SK-N-SH treated with all-trans-retinoic acid at 6 μM for 48 hours (cell line): ENCODE measurements around the gene PCDHGA9.

Experiments used
- ATAC-seq: fragments of 200-7000 bp; cut with Tn5 transposase; 3 replicates; pipeline ENCODE4 v1.9.1; 2020; ENCODE audit warnings: mild to moderate bottlenecking, moderate library complexity
- ARNTL ChIP-seq: fragments of 450-650 bp; formaldehyde crosslinking; IDR thresholded peaks from 2 replicates; pipeline ENCODE4 v1.5.0; 2020; ENCODE audit warnings: low read depth, mild to moderate bottlenecking, moderate library complexity, borderline replicate concordance
- BACH2 ChIP-seq: fragments of 250-450 bp; sonication (Bioruptor Pico); IDR thresholded peaks from 2 replicates; pipeline ENCODE4 v1.9.0; 2021; ENCODE audit warnings: mild to moderate bottlenecking, borderline replicate concordance
- CSDC2 ChIP-seq: fragments of 250-450 bp; sonication (Bioruptor Pico); IDR thresholded peaks from 2 replicates; pipeline ENCODE4 v1.5.0; 2020; ENCODE audit warnings: mild to moderate bottlenecking, moderate library complexity
- ESRRG ChIP-seq: fragments of 250-450 bp; sonication (Bioruptor Pico); IDR thresholded peaks from 2 replicates; pipeline ENCODE4 v1.6.1; 2021; ENCODE audit warnings: mild to moderate bottlenecking
- GLIS3 ChIP-seq: fragments of 250-450 bp; sonication (Bioruptor Pico); IDR thresholded peaks from 2 replicates; pipeline ENCODE4 v1.5.0; 2020; ENCODE audit warnings: mild to moderate bottlenecking, moderate library complexity
- ISL1 ChIP-seq: fragments of 250-450 bp; sonication (Bioruptor Pico); IDR thresholded peaks from 2 replicates; pipeline ENCODE4 v2.1.2; 2022; ENCODE audit warnings: mild to moderate bottlenecking, moderate library complexity
- OSR1 ChIP-seq: fragments of 250-450 bp; sonication (Bioruptor Pico); IDR thresholded peaks from 2 replicates; pipeline ENCODE4 v1.8.0; 2022; ENCODE audit warnings: moderate library complexity, mild to moderate bottlenecking, inconsistent platforms
- PPARA ChIP-seq: fragments of 250-450 bp; sonication (Bioruptor Pico); IDR thresholded peaks from 2 replicates; pipeline ENCODE4 v1.5.0; 2020; ENCODE audit warnings: mild to moderate bottlenecking, borderline replicate concordance
- RARB ChIP-seq: fragments of 250-450 bp; sonication (Bioruptor Pico); IDR thresholded peaks from 2 replicates; pipeline ENCODE4 v1.8.0; 2021; ENCODE audit warnings: mild to moderate bottlenecking, moderate library complexity
- SNAI2 ChIP-seq: fragments of 250-450 bp; sonication (Bioruptor Pico); IDR thresholded peaks from 2 replicates; pipeline ENCODE4 v1.5.0; 2020; ENCODE audit warnings: mild to moderate bottlenecking, moderate library complexity
- TCF4 ChIP-seq: fragments of 250-450 bp; sonication (Bioruptor Pico); IDR thresholded peaks from 2 replicates; pipeline ENCODE4 v1.8.0; 2021; ENCODE audit warnings: mild to moderate bottlenecking, moderate library complexity, borderline replicate concordance
- TOX ChIP-seq: fragments of 250-450 bp; sonication (Bioruptor Pico); IDR thresholded peaks from 2 replicates; pipeline ENCODE4 v1.8.0; 2021; ENCODE audit warnings: mild to moderate bottlenecking, moderate library complexity, borderline replicate concordance
- ZC3H10 ChIP-seq: fragments of 250-450 bp; sonication (Bioruptor Pico); IDR thresholded peaks from 2 replicates; pipeline ENCODE4 v1.5.1; 2021; ENCODE audit warnings: mild to moderate bottlenecking, moderate library complexity
- ZFP3 ChIP-seq: fragments of 250-450 bp; sonication (Bioruptor Pico); IDR thresholded peaks from 2 replicates; pipeline ENCODE4 v1.5.0; 2020; ENCODE audit warnings: mild to moderate bottlenecking, moderate library complexity
- ZFP30 ChIP-seq: fragments of 450-650 bp; formaldehyde crosslinking; IDR thresholded peaks from 2 replicates; pipeline ENCODE4 v1.5.0; 2022; ENCODE audit warnings: mild to moderate bottlenecking, moderate library complexity
- ZNF565 ChIP-seq: fragments of 450-650 bp; formaldehyde crosslinking; conservative IDR thresholded peaks from 2 replicates; pipeline ENCODE4 v1.5.0; 2020; ENCODE audit warnings: low read depth, mild to moderate bottlenecking, moderate library complexity
- ZNF70 ChIP-seq: fragments of 450-650 bp; formaldehyde crosslinking; IDR thresholded peaks from 2 replicates; pipeline ENCODE4 v1.5.0; 2020; ENCODE audit warnings: mild to moderate bottlenecking, moderate library complexity
- TF ChIP-seq, protein P1 (sequence below): fragments of 250-450 bp; sonication (Bioruptor Pico); IDR thresholded peaks from 2 replicates; pipeline ENCODE4 v1.5.1; 2020; ENCODE audit warnings: low read depth, mild to moderate bottlenecking, moderate library complexity
- TF ChIP-seq, protein P2 (sequence below): fragments of 250-450 bp; sonication (Bioruptor Pico); IDR thresholded peaks from 2 replicates; pipeline ENCODE4 v1.5.1; 2021; ENCODE audit warnings: mild to moderate bottlenecking, moderate library complexity
- TF ChIP-seq, protein P3 (sequence below): fragments of 250-450 bp; sonication (Bioruptor Pico); IDR thresholded peaks from 2 replicates; pipeline ENCODE4 v1.8.0; 2020; ENCODE audit warnings: mild to moderate bottlenecking, moderate library complexity, borderline replicate concordance
- TF ChIP-seq, protein P4 (sequence below): fragments of 250-450 bp; sonication (Bioruptor Pico); IDR thresholded peaks from 2 replicates; pipeline ENCODE4 v1.8.0; 2021; ENCODE audit warnings: low read depth, mild to moderate bottlenecking, moderate library complexity, borderline replicate concordance

PCDHGA9 gene

DNA sequence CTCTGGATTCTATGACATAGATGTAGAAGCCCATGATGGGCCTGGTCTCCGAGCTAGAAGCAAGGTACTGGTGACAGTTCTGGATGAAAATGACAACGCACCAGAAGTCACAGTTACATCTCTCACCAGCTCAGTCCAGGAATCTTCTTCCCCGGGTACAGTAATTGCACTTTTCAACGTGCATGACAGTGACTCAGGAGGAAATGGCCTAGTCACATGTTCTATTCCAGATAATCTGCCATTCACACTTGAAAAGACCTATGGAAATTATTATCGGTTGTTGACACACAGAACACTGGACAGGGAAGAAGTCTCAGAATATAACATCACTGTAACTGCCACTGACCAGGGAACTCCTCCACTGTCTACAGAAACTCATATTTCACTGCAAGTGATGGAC, 46.4 kb upstream of the PCDHGA9 start (continued):
- TF ChIP-seq, protein P1, sequence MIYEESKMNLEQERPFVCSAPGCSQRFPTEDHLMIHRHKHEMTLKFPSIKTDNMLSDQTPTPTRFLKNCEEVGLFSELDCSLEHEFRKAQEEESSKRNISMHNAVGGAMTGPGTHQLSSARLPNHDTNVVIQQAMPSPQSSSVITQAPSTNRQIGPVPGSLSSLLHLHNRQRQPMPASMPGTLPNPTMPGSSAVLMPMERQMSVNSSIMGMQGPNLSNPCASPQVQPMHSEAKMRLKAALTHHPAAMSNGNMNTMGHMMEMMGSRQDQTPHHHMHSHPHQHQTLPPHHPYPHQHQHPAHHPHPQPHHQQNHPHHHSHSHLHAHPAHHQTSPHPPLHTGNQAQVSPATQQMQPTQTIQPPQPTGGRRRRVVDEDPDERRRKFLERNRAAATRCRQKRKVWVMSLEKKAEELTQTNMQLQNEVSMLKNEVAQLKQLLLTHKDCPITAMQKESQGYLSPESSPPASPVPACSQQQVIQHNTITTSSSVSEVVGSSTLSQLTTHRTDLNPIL (CRISPR knock-in tag), result no peak
- TF ChIP-seq ZC3H10 (CRISPR knock-in tag), result no peak
- no peak for TF ChIP-seq TOX (CRISPR knock-in tag)
- TF ChIP-seq, protein P2, sequence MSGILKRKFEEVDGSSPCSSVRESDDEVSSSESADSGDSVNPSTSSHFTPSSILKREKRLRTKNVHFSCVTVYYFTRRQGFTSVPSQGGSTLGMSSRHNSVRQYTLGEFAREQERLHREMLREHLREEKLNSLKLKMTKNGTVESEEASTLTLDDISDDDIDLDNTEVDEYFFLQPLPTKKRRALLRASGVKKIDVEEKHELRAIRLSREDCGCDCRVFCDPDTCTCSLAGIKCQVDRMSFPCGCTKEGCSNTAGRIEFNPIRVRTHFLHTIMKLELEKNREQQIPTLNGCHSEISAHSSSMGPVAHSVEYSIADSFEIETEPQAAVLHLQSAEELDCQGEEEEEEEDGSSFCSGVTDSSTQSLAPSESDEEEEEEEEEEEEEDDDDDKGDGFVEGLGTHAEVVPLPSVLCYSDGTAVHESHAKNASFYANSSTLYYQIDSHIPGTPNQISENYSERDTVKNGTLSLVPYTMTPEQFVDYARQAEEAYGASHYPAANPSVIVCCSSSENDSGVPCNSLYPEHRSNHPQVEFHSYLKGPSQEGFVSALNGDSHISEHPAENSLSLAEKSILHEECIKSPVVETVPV (CRISPR knock-in tag), result no peak
- TF ChIP-seq, all 23 proteins: peak for 0

DNA sequence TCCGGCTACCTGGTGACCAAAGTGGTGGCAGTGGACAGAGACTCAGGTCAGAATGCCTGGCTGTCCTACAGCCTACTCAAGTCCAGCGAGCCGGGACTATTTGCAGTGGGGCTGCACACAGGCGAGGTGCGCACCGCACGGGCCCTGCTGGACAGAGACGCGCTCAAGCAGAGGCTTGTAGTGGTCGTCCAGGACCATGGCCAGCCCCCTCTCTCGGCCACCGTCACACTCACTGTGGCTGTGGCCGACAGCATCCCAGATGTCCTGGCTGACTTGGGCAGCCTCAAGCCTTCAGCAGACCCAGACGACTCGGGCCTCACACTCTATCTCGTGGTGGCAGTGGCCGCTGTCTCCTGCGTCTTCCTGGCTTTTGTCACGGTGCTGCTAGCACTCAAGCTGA, 45.6 kb upstream of the PCDHGA9 start:
- no peak for ATAC-seq
- TF ChIP-seq ZFP3 (CRISPR knock-in tag) (no peak), OSR1 (CRISPR knock-in tag) (no peak), RARB (CRISPR knock-in tag) (no peak), GLIS3 (no peak), PPARA (CRISPR knock-in tag) (no peak), ARNTL (CRISPR knock-in tag) (no peak), ISL1 (CRISPR knock-in tag) (no peak), TOX (CRISPR knock-in tag) (no peak), SNAI2 (no peak), ZFP30 (no peak), TCF4 (CRISPR knock-in tag) (no peak), CSDC2 (CRISPR knock-in tag) (no peak), ZNF565 (CRISPR knock-in tag) (no peak), ZC3H10 (CRISPR knock-in tag) (no peak), ESRRG (CRISPR knock-in tag) (no peak), ZNF70 (CRISPR knock-in tag) (no peak)
- TF ChIP-seq, protein P1 (CRISPR knock-in tag), result no peak
- TF ChIP-seq, protein P3, sequence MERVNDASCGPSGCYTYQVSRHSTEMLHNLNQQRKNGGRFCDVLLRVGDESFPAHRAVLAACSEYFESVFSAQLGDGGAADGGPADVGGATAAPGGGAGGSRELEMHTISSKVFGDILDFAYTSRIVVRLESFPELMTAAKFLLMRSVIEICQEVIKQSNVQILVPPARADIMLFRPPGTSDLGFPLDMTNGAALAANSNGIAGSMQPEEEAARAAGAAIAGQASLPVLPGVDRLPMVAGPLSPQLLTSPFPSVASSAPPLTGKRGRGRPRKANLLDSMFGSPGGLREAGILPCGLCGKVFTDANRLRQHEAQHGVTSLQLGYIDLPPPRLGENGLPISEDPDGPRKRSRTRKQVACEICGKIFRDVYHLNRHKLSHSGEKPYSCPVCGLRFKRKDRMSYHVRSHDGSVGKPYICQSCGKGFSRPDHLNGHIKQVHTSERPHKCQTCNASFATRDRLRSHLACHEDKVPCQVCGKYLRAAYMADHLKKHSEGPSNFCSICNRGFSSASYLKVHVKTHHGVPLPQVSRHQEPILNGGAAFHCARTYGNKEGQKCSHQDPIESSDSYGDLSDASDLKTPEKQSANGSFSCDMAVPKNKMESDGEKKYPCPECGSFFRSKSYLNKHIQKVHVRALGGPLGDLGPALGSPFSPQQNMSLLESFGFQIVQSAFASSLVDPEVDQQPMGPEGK, result no peak
- TF ChIP-seq, protein P2 (CRISPR knock-in tag), result no peak
- TF ChIP-seq, all 23 proteins: peak for 0

DNA sequence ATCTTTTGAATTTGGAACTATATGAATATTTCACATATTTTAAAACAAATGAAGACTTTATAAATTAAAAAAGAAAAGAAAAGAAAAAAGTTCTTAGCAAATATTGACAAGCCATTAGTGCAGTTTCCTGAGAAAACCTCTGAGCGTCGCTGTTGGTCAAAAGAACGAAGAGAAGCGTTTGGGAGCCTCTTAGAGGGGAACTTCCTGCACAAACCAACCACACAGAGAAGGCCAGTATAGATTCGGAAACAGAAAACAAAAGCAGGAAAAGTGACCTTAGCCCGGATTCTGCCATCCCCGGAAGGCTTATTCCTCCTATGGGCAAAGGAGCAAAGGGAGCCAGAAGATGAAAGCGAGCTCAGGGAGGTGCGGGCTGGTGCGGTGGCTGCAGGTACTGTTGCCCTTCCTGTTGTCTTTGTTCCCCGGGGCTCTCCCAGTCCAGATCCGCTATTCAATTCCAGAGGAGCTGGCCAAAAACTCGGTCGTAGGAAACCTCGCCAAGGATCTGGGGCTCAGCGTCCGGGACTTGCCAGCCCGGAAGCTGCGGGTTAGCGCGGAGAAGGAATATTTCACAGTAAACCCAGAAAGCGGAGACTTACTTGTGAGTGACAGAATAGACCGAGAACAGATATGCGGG, 42.7 kb upstream of the PCDHGA9 start, which contains the start of gene PCDHGB2:
Gene PCDHGB2 (plus strand): TSS at position 205 of the 637 bp plus-strand sequence. CDS start 142 bp downstream, at position 347.
- TF ChIP-seq, protein P3, result no peak
- no peak for TF ChIP-seq GLIS3
- TF ChIP-seq, protein P2 (CRISPR knock-in tag), result no peak
- TF ChIP-seq SNAI2, result no peak
- TF ChIP-seq ZNF565 (CRISPR knock-in tag), result no peak
- TF ChIP-seq BACH2 (CRISPR knock-in tag), result no peak
- TF ChIP-seq, protein P1 (CRISPR knock-in tag), result no peak
- no peak for TF ChIP-seq ZNF70 (CRISPR knock-in tag)
- no peak for TF ChIP-seq ZC3H10 (CRISPR knock-in tag)
- no peak for TF ChIP-seq PPARA (CRISPR knock-in tag)
- no peak for TF ChIP-seq ISL1 (CRISPR knock-in tag)
- TF ChIP-seq, protein P4, sequence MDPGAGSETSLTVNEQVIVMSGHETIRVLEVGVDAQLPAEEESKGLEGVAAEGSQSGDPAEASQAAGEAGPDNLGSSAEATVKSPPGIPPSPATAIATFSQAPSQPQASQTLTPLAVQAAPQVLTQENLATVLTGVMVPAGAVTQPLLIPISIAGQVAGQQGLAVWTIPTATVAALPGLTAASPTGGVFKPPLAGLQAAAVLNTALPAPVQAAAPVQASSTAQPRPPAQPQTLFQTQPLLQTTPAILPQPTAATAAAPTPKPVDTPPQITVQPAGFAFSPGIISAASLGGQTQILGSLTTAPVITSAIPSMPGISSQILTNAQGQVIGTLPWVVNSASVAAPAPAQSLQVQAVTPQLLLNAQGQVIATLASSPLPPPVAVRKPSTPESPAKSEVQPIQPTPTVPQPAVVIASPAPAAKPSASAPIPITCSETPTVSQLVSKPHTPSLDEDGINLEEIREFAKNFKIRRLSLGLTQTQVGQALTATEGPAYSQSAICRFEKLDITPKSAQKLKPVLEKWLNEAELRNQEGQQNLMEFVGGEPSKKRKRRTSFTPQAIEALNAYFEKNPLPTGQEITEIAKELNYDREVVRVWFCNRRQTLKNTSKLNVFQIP (CRISPR knock-in tag), result no peak
- peak; percentile 58 for ATAC-seq
